CD14-positive monocyte (primary cell): ENCODE data around the gene GPS1. TPM values are rescaled to one million over a fixed set of nuclear protein-coding genes. Genes with fewer than 3 reads are reported as not detected.

ENCODE experiments used
- DNase-seq, 3 donors: peaks; one replicate each; pipeline ENCODE4 v3.0.0-alpha.2; 2011 to 2022
- H2AFZ ChIP-seq: 2 replicates; pipeline ENCODE4 v1.6.0; 2012; ENCODE audit warnings: mild to moderate bottlenecking, low read depth, low read length, inconsistent platforms; ENCODE audit not compliant: insufficient read depth, poor library complexity, severe bottlenecking
- H3K27ac ChIP-seq, 2 donors: 1 replicate in 1 of 2; 2 replicates in 1 of 2; pipeline ENCODE4 v1.5.1; 2012 to 2013; ENCODE audit warnings: low read length in 2 of 2, control low read depth in 1 of 2, inconsistent platforms in 1 of 2, low read depth in 1 of 2, mild to moderate bottlenecking in 1 of 2
- H3K27me3 ChIP-seq, 2 donors: one replicate each; pipeline versions ENCODE4 v1.6.0 to v1.6.1; 2011 to 2013; ENCODE audit warnings: low read length in 2 of 2; ENCODE audit not compliant: control insufficient read depth in 2 of 2, insufficient read depth in 2 of 2
- H3K36me3 ChIP-seq, 2 donors: replicated peaks in 1 of 2; 1 replicate in 1 of 2; 2 replicates in 1 of 2; pipeline versions ENCODE4 v1.5.1 to v1.6.1; 2012 to 2013; ENCODE audit warnings: low read length in 2 of 2, control low read depth in 1 of 2, inconsistent platforms in 1 of 2, mild to moderate bottlenecking in 1 of 2; ENCODE audit not compliant: insufficient read depth in 2 of 2, control insufficient read depth in 1 of 2
- H3K4me1 ChIP-seq, 2 donors: 1 replicate in 1 of 2; 2 replicates in 1 of 2; pipeline versions ENCODE4 v1.5.1 to v1.6.1; 2012 to 2013; ENCODE audit warnings: low read length in 2 of 2, control low read depth in 1 of 2, inconsistent platforms in 1 of 2, mild to moderate bottlenecking in 1 of 2, moderate library complexity in 1 of 2; ENCODE audit not compliant: insufficient read depth in 2 of 2, control insufficient read depth in 1 of 2
- H3K4me2 ChIP-seq: replicated peaks from 2 replicates; pipeline ENCODE3; 2012; ENCODE audit warnings: low read length, moderate library complexity, mild to moderate bottlenecking; ENCODE audit not compliant: poor library complexity, severe bottlenecking; ENCODE audit errors: extremely low read depth
- H3K4me3 ChIP-seq, 3 experiments: fragments of 200-600 bp in 1 of 3; sonication (generic) in 1 of 3; replicated peaks in 1 of 3; 1 replicate in 2 of 3; 2 replicates in 1 of 3; pipeline ENCODE4 v1.5.1; 2011 to 2013; ENCODE audit warnings: low read length in 3 of 3, mild to moderate bottlenecking in 3 of 3, control low read depth in 2 of 3, low read depth in 2 of 3, inconsistent platforms in 1 of 3, moderate library complexity in 1 of 3
- H3K79me2 ChIP-seq: 2 replicates; pipeline ENCODE4 v1.6.0; 2012; ENCODE audit warnings: mild to moderate bottlenecking, control low read depth, inconsistent platforms, low read length, moderate library complexity; ENCODE audit not compliant: insufficient read depth
- H3K9ac ChIP-seq: 2 replicates; pipeline ENCODE4 v1.6.0; 2017; ENCODE audit warnings: low read length, mild to moderate bottlenecking; ENCODE audit not compliant: insufficient read depth, poor library complexity, severe bottlenecking
- H3K9me3 ChIP-seq, 2 donors: replicated peaks in 1 of 2; 1 replicate in 1 of 2; 2 replicates in 1 of 2; pipeline versions ENCODE4 v1.5.1 to v1.6.1; 2012 to 2013; ENCODE audit warnings: low read length in 2 of 2, control low read depth in 1 of 2; ENCODE audit not compliant: control insufficient read depth in 1 of 2, insufficient read depth in 1 of 2
- H4K20me1 ChIP-seq: 2 replicates; pipeline ENCODE4 v1.6.0; 2012; ENCODE audit warnings: mild to moderate bottlenecking, low read length, control low read depth, moderate library complexity; ENCODE audit not compliant: insufficient read depth
- H3K27ac Mint-ChIP-seq, 7 donors: one replicate each; pipeline ENCODE4 v1.8.0; 2020; ENCODE audit warnings: mild to moderate bottlenecking in 7 of 7, mixed read lengths in 7 of 7, moderate library complexity in 6 of 7, inconsistent platforms in 2 of 7
- H3K27me3 Mint-ChIP-seq, 3 donors: one replicate each; pipeline ENCODE4 v1.8.0; 2021 to 2022; ENCODE audit warnings: low read depth in 3 of 3, mild to moderate bottlenecking in 3 of 3, mixed read lengths in 3 of 3, moderate library complexity in 3 of 3, inconsistent platforms in 1 of 3
- H3K36me3 Mint-ChIP-seq, 2 donors: one replicate each; pipeline ENCODE4 v1.8.0; 2020; ENCODE audit warnings: mixed read lengths in 2 of 2, inconsistent platforms in 1 of 2, mild to moderate bottlenecking in 1 of 2
- H3K4me1 Mint-ChIP-seq: one replicate; pipeline ENCODE4 v1.8.0; 2020; ENCODE audit warnings: mild to moderate bottlenecking, mixed read lengths
- H3K4me3 Mint-ChIP-seq, 2 donors: one replicate each; pipeline ENCODE4 v1.8.0; 2020; ENCODE audit warnings: mild to moderate bottlenecking in 2 of 2, mixed read lengths in 2 of 2, moderate library complexity in 1 of 2
- H3K9me3 Mint-ChIP-seq, 7 donors: one replicate each; pipeline ENCODE4 v1.8.0; 2020 to 2022; ENCODE audit warnings: mixed read lengths in 7 of 7, mild to moderate bottlenecking in 6 of 7, moderate library complexity in 6 of 7, inconsistent platforms in 2 of 7
- WGBS: methylation state at CpG from one replicate; pipeline ENCODE4 v1.1.5; 2013; ENCODE audit warnings: missing lambda C conversion rate; ENCODE audit not compliant: insufficient coverage; 5-methylcytosine and 5-hydroxymethylcytosine counted together
- intact Hi-C, 2 donors: fragments of 100-400 bp; cut with micrococcal nuclease; formaldehyde crosslinking; loops; one replicate each; pipeline versions ENCODE4 v1.15.0 to v1.15.1; 2023
- polyA plus RNA-seq, 3 donors: library from polyadenylated mRNA; depleted of rRNA in 1 of 3; unstranded in 2 of 3; stranded (reverse) in 1 of 3; fragments of 300-500 nt in 2 of 3; fragments of >200 nt in 1 of 3; fragmentation: Illumina TruSeq in 2 of 3; gene quantifications; 1 replicate in 2 of 3; 2 replicates in 1 of 3; pipeline ENCODE4 v1.2.3, GENCODE V29; 2012 to 2021
- TF ChIP-seq, protein P1 (sequence below): fragments of 200-600 bp; IDR thresholded peaks from one replicate; pipeline ENCODE4 v1.8.0; 2022; ENCODE audit warnings: antibody characterized with exemption, mild to moderate bottlenecking

The GPS1 gene
- polyA plus RNA-seq, 3 donors, result 101 to 130 (median 110) TPM

DNA sequence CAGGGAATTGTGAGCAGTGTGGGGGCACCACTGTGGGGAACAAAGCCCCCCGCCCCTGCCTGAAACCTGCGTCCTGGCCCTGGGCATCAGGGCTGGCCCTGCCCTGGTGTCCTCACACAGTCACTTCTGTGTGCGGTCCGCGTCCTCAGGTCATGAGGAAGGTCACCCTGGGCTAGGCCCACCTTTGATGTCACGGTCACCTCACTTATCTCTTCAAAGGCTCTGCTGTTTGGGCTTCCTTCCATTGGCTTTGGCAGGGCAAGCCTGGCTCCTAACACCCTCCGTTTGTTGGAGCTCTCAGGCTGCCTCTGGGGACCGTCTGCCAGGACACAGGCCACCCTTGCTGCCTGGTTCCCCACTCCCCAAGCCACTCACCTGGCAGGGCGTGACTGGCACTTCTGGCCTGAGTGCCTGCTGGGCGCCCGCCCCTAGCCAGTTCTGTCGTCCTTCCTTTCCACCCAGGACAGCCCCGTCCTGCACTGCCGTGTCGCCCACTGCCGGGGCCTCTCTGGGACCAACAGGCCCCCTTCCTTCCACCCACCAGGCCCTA is 37.9 kb upstream of the GPS1 start:
- Mint-ChIP-seq H3K9me3 (no peaks in the 10 kb centered on the region), H3K36me3 (peaks cover 7 to 26% of the 10 kb centered on the region in 2 donors), H3K4me1 (no peaks in the 10 kb centered on the region), H3K4me3 (no peak overlapping the region), H3K27ac (peak overlapping the region in 1 of 7 donors; percentile 3), H3K27me3 (peaks cover 0 to 2% (median 2%) of the 10 kb centered on the region in 3 donors)
- no peaks in the 10 kb centered on the region for H3K27me3 ChIP-seq
- intact Hi-C loops, result no loop called here
- H4K20me1 ChIP-seq, result no peaks in the 10 kb centered on the region
- no peak overlapping the region for H3K4me3 ChIP-seq
- H3K9ac ChIP-seq, result no peak overlapping the region
- no peaks in the 10 kb centered on the region for H3K4me1 ChIP-seq
- H3K79me2 ChIP-seq, result no peaks in the 10 kb centered on the region
- 97% methylated on average over 16 of the region's 16 CpGs for whole genome bisulfite sequencing
- TF ChIP-seq, protein P1, sequence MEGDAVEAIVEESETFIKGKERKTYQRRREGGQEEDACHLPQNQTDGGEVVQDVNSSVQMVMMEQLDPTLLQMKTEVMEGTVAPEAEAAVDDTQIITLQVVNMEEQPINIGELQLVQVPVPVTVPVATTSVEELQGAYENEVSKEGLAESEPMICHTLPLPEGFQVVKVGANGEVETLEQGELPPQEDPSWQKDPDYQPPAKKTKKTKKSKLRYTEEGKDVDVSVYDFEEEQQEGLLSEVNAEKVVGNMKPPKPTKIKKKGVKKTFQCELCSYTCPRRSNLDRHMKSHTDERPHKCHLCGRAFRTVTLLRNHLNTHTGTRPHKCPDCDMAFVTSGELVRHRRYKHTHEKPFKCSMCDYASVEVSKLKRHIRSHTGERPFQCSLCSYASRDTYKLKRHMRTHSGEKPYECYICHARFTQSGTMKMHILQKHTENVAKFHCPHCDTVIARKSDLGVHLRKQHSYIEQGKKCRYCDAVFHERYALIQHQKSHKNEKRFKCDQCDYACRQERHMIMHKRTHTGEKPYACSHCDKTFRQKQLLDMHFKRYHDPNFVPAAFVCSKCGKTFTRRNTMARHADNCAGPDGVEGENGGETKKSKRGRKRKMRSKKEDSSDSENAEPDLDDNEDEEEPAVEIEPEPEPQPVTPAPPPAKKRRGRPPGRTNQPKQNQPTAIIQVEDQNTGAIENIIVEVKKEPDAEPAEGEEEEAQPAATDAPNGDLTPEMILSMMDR, result no peak
- H2AFZ ChIP-seq, result no peak overlapping the region
- H3K27ac ChIP-seq, result no peak overlapping the region
- no peaks in the 10 kb centered on the region for H3K9me3 ChIP-seq
- DNase-seq, result no peak
- peaks cover 16 to 22% of the 10 kb centered on the region in 2 donors for H3K36me3 ChIP-seq
- H3K4me2 ChIP-seq, result no peak overlapping the region

GRCh38 chr17:82014432-82014831 is 37.3 kb upstream of the GPS1 start:
- H3K27ac Mint-ChIP-seq, result no peak overlapping the region
- WGBS, result 86% methylated on average over 20 of the region's 23 CpGs
- H3K9me3 Mint-ChIP-seq, result no peaks in the 10 kb centered on the region
- no peak overlapping the region for H2AFZ ChIP-seq
- intact Hi-C loops, result no loop called here
- no peaks in the 10 kb centered on the region for H3K4me1 ChIP-seq
- TF ChIP-seq, protein P1, result no peak
- no peak overlapping the region for H3K9ac ChIP-seq
- H3K79me2 ChIP-seq, result no peaks in the 10 kb centered on the region
- H3K9me3 ChIP-seq, result no peaks in the 10 kb centered on the region
- H3K36me3 ChIP-seq, result peaks cover 16 to 22% of the 10 kb centered on the region in 2 donors
- no peaks in the 10 kb centered on the region for H3K4me1 Mint-ChIP-seq
- no peak overlapping the region for H3K4me3 Mint-ChIP-seq
- H3K27me3 ChIP-seq, result no peaks in the 10 kb centered on the region
- no peak overlapping the region for H3K27ac ChIP-seq
- peaks cover 0 to 2% (median 0%) of the 10 kb centered on the region in 3 donors for H3K27me3 Mint-ChIP-seq
- H4K20me1 ChIP-seq, result peaks cover 2% of the 10 kb centered on the region
- H3K4me3 ChIP-seq, result no peak overlapping the region
- peaks cover 9 to 27% of the 10 kb centered on the region in 2 donors for H3K36me3 Mint-ChIP-seq
- no peak for DNase-seq
- H3K4me2 ChIP-seq, result no peak overlapping the region
